Left cardiac atrium (tissue), 4 donors: ENCODE data around the gene SYNGR1. TPM values are rescaled to one million over a fixed set of nuclear protein-coding genes. Genes with fewer than 3 reads are reported as not detected.

Source experiments
- ATAC-seq, 2 donors: fragments of 200-7000 bp; cut with Tn5 transposase; one replicate each; pipeline ENCODE4 v1.9.1; 2020; ENCODE audit warnings: mild to moderate bottlenecking in 2 of 2, moderate library complexity in 2 of 2
- DNase-seq: peaks from one replicate; pipeline ENCODE4 v3.0.0-alpha.2; 2020
- intact Hi-C, 2 donors: fragments of 100-400 bp; cut with DNase I; formaldehyde crosslinking; loops; one replicate each; pipeline versions ENCODE4 v1.14.1 to v1.15.1; 2022 to 2023
- total RNA-seq, 2 donors: library from RNA; stranded (reverse); fragmentation: NEBNext Ultra II Directional; extraction: Animal tissue kit (Norgen Biotek cat#: 25700); gene quantifications; one replicate each; pipeline ENCODE4 v1.2.1, GENCODE V29; 2021
- donor health status: DM: no; HTN: yes; CAD: no.
- donor health status: DM: no; HTN: yes; CAD: no; lungs with severe emphysema.
- donor health status: DM: yes; HTN: yes; CAD: no.
- donor health status: Dilated cardiomyopathy.

SYNGR1 gene
- total RNA-seq, 2 donors from 2014 or later, result 48.3 to 60.8 TPM

GRCh38 chr22:39433476-39434242, 83.9 kb downstream of the SYNGR1 start:
- ATAC-seq (no peak), DNase-seq (no peak)
- intact Hi-C loops, result no loop called here

GRCh38 chr22:39434243-39434653, 84.5 kb downstream of the SYNGR1 start:
- peak; percentile 46 to 55 for ATAC-seq
- intact Hi-C loops, result no loop called here
- DNase-seq, result peak; percentile 67

- intact Hi-C loops, result no loop called here
- DNase-seq, result no peak
- ATAC-seq, result no peak
Observed at GRCh38 chr22:39434721-39435120, 84.9 kb downstream of the SYNGR1 start.

Other genes with a start within 250 kb of the SYNGR1 start
- 10 to 100 TPM; 54.5 to 63.7 TPM for gene CBX7, start 197.3 kb upstream of the SYNGR1 start, total RNA-seq
- gene PDGFB, start 105.0 kb upstream of the SYNGR1 start, total RNA-seq, result 10 to 100 TPM; 17.5 to 51.2 TPM
- 1,000 to 10,000 TPM in 1 of 2 donors, 100 to 1,000 TPM in 1; 796 to 1,078 TPM for gene RPL3, start 30.4 kb upstream of the SYNGR1 start, total RNA-seq
- gene TAB1, start 49.8 kb downstream of the SYNGR1 start, total RNA-seq, result 10 to 100 TPM; 14.1 to 16.8 TPM
- gene MGAT3, start 107.0 kb downstream of the SYNGR1 start, total RNA-seq, result 10 to 100 TPM; 11.6 to 13.7 TPM
- gene MIEF1, start 152.3 kb downstream of the SYNGR1 start, total RNA-seq, result 10 to 100 TPM; 18.1 to 29.0 TPM
- 100 to 1,000 TPM; 203 to 294 TPM for gene ATF4, start 170.6 kb downstream of the SYNGR1 start, total RNA-seq
- gene RPS19BP1, start 182.8 kb downstream of the SYNGR1 start, total RNA-seq, result 10 to 100 TPM; 66.1 to 70.7 TPM
- under 1 TPM; 0.03 to 0.06 TPM for gene CACNA1I, start 220.8 kb downstream of the SYNGR1 start, total RNA-seq